GM18867 (cell line): Measurements from ENCODE around the gene PGM5.

Experiments used
- ATAC-seq: cut with Tn5 transposase; IDR thresholded peaks from one replicate; pipeline ENCODE4 v1.9.1; 2021; ENCODE audit warnings: mild to moderate bottlenecking, moderate library complexity; ENCODE audit not compliant: unreplicated experiment

PGM5 gene

GRCh38 chr9:68431307-68431706 lies 74.9 kb downstream of the PGM5 start:
- no peak for ATAC-seq

GRCh38 chr9:68433531-68434110 lies 77.2 kb downstream of the PGM5 start:
- ATAC-seq = no peak

- no peak for ATAC-seq
Observed at GRCh38 chr9:68437785-68438184, 81.4 kb downstream of the PGM5 start.

GRCh38 chr9:68443624-68444023 lies 87.2 kb downstream of the PGM5 start:
- ATAC-seq = no peak

GRCh38 chr9:68446836-68447235 lies 90.4 kb downstream of the PGM5 start:
- ATAC-seq = no peak

- ATAC-seq = no peak
Observed at GRCh38 chr9:68447611-68448010, 91.2 kb downstream of the PGM5 start.

- ATAC-seq = no peak
Observed at GRCh38 chr9:68454579-68455334, 98.3 kb downstream of the PGM5 start.

- no peak for ATAC-seq
Observed at GRCh38 chr9:68455451-68455850, 99.0 kb downstream of the PGM5 start.

- no peak for ATAC-seq
Observed at GRCh38 chr9:68457803-68458202, 101.4 kb downstream of the PGM5 start.

GRCh38 chr9:68458918-68459317 lies 102.5 kb downstream of the PGM5 start:
- no peak for ATAC-seq

GRCh38 chr9:68462105-68462775 lies 105.8 kb downstream of the PGM5 start:
- ATAC-seq = no peak

- ATAC-seq = no peak
Observed at GRCh38 chr9:68470067-68470466, 113.7 kb downstream of the PGM5 start.

GRCh38 chr9:68470634-68471033 lies 114.2 kb downstream of the PGM5 start:
- ATAC-seq = no peak

- ATAC-seq = no peak
Observed at GRCh38 chr9:68472119-68472518, 115.7 kb downstream of the PGM5 start.

- ATAC-seq = no peak
Observed at GRCh38 chr9:68473790-68474189, 117.4 kb downstream of the PGM5 start.

GRCh38 chr9:68476422-68476821 lies 120.0 kb downstream of the PGM5 start:
- no peak for ATAC-seq

- ATAC-seq = no peak
Observed at GRCh38 chr9:68476847-68477246, 120.4 kb downstream of the PGM5 start.

GRCh38 chr9:68480807-68481206 lies 124.4 kb downstream of the PGM5 start:
- no peak for ATAC-seq

GRCh38 chr9:68482548-68482947 lies 126.1 kb downstream of the PGM5 start:
- no peak for ATAC-seq

GRCh38 chr9:68488126-68488525 lies 131.7 kb downstream of the PGM5 start:
- ATAC-seq = no peak

- ATAC-seq = no peak
Observed at GRCh38 chr9:68489646-68490045, 133.2 kb downstream of the PGM5 start.

- ATAC-seq = no peak
Observed at GRCh38 chr9:68492806-68493205, 136.4 kb downstream of the PGM5 start.
